NB4 (cell line): ENCODE data around the gene TRRAP.

ENCODE experiments used
- MYC ChIP-seq: IDR thresholded peaks from 2 replicates; pipeline ENCODE4 v1.6.1; 2011; ENCODE audit warnings: low read depth, low read length
- POLR2A ChIP-seq: IDR thresholded peaks from 2 replicates; pipeline ENCODE4 v1.6.1; 2011; ENCODE audit warnings: mild to moderate bottlenecking; ENCODE audit not compliant: insufficient read length; ENCODE audit errors: extremely low read depth
- TF ChIP-seq, protein P1 (sequence below): IDR thresholded peaks from one replicate; pipeline ENCODE4 v1.5.1; 2012; ENCODE audit warnings: low read depth, low read length
- TF ChIP-seq, protein P2 (sequence below): IDR thresholded peaks from 2 replicates; pipeline ENCODE4 v1.6.1; 2011; ENCODE audit warnings: low read depth, low read length

DNA sequence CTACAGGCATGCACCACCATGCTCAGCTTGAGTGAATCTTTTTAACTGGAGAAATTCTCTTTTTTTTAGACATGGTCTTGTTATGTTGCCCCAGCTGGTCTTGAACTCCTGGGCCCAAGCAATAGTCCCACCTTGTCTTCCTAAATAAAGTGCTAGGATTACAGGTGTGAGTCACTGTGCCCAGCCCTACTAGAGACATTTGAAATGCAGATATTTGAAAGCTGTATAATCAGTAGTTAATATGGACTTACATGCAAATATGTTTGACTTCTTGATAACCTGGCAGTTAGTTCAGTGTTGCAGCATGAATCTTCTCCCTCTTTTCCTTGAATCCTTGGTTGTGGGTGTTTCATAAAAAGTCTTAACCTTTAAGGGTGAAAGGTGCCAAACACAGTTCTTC lies 8.7 kb downstream of the TRRAP start:
- TF ChIP-seq, protein P1, sequence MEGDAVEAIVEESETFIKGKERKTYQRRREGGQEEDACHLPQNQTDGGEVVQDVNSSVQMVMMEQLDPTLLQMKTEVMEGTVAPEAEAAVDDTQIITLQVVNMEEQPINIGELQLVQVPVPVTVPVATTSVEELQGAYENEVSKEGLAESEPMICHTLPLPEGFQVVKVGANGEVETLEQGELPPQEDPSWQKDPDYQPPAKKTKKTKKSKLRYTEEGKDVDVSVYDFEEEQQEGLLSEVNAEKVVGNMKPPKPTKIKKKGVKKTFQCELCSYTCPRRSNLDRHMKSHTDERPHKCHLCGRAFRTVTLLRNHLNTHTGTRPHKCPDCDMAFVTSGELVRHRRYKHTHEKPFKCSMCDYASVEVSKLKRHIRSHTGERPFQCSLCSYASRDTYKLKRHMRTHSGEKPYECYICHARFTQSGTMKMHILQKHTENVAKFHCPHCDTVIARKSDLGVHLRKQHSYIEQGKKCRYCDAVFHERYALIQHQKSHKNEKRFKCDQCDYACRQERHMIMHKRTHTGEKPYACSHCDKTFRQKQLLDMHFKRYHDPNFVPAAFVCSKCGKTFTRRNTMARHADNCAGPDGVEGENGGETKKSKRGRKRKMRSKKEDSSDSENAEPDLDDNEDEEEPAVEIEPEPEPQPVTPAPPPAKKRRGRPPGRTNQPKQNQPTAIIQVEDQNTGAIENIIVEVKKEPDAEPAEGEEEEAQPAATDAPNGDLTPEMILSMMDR, result no peak
- TF ChIP-seq POLR2A (no peak), MYC (no peak)
- TF ChIP-seq, protein P2, sequence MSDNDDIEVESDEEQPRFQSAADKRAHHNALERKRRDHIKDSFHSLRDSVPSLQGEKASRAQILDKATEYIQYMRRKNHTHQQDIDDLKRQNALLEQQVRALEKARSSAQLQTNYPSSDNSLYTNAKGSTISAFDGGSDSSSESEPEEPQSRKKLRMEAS, result no peak
